Measurements from ENCODE around the gene STK38L.
"Not testable (repeated sequence)": the region's sequence is repeated elsewhere in the genome, so short reads cannot be mapped to it uniquely, and the experiment has no call there.

Gene STK38L

GRCh38 chr12:27226407-27226929, 17.6 kb upstream of the STK38L start:
- ChIA-PET POLR2A (no interaction called here), CTCF (no interaction called here)
- H3K4me1 ChIP-seq (ENCODE audit: control extremely low read depth in 1 of 4, control insufficient read depth in 4 of 4, insufficient read depth in 4 of 4, low read length in 3 of 4), result peaks cover 0 to 21% (median 6%) of the 10 kb centered on the region in 4 experiments
- DNase-seq, result no peak
- H3K4me3 ChIP-seq (ENCODE audit: control insufficient read depth in 1 of 7, extremely low read depth in 1 of 7, insufficient read depth in 4 of 7, low read depth in 2 of 7, low read length in 6 of 7), result no peak overlapping the region
- H3K36me3 ChIP-seq (ENCODE audit: control insufficient read depth in 4 of 4, insufficient read depth in 4 of 4, low read length in 3 of 4), result no peaks in the 10 kb centered on the region
- H3K27ac ChIP-seq (ENCODE audit: insufficient read depth in 1 of 2, low read depth in 1 of 2, low read length in 2 of 2, poor library complexity in 1 of 2, severe bottlenecking in 2 of 2), result no peak overlapping the region
- no peaks in the 10 kb centered on the region for H3K9me3 ChIP-seq (ENCODE audit: control extremely low read depth in 1 of 5, control insufficient read depth in 4 of 5, insufficient read depth in 2 of 5, low read depth in 1 of 5, low read length in 4 of 5)
- WGBS (ENCODE audit: insufficient coverage), result 100% methylated on average over 5 of the region's 5 CpGs
- no peaks in the 10 kb centered on the region for H3K27me3 ChIP-seq (replicated peaks in 2 of 5; ENCODE audit: control insufficient read depth in 4 of 5, insufficient read depth in 5 of 5, low read length in 4 of 5)

GRCh38 chr12:27229367-27229766, 14.7 kb upstream of the STK38L start:
- POLR2A ChIA-PET, result no interaction called here
- Histone ChIP-seq H3K4me3 (ENCODE audit: control insufficient read depth in 1 of 7, extremely low read depth in 1 of 7, insufficient read depth in 4 of 7, low read depth in 2 of 7, low read length in 6 of 7) (no peak overlapping the region), H3K36me3 (ENCODE audit: control insufficient read depth in 4 of 4, insufficient read depth in 4 of 4, low read length in 3 of 4) (no peaks in the 10 kb centered on the region), H3K27ac (ENCODE audit: insufficient read depth in 1 of 2, low read depth in 1 of 2, low read length in 2 of 2, poor library complexity in 1 of 2, severe bottlenecking in 2 of 2) (no peak overlapping the region), H3K27me3 (replicated peaks in 2 of 5; ENCODE audit: control insufficient read depth in 4 of 5, insufficient read depth in 5 of 5, low read length in 4 of 5) (no peaks in the 10 kb centered on the region), H3K9me3 (ENCODE audit: control extremely low read depth in 1 of 5, control insufficient read depth in 4 of 5, insufficient read depth in 2 of 5, low read depth in 1 of 5, low read length in 4 of 5) (no peaks in the 10 kb centered on the region), H3K4me1 (ENCODE audit: control extremely low read depth in 1 of 4, control insufficient read depth in 4 of 4, insufficient read depth in 4 of 4, low read length in 3 of 4) (peaks cover 0 to 13% (median 5%) of the 10 kb centered on the region in 4 experiments)
- 38% methylated on average over 1 of the region's 1 CpG for whole genome bisulfite sequencing (ENCODE audit: insufficient coverage)
- CTCF ChIA-PET, result no interaction called here
- DNase-seq, result no peak

GRCh38 chr12:27231374-27231773, 12.7 kb upstream of the STK38L start:
- H3K9me3 ChIP-seq (ENCODE audit: control extremely low read depth in 1 of 5, control insufficient read depth in 4 of 5, insufficient read depth in 2 of 5, low read depth in 1 of 5, low read length in 4 of 5); H3K4me3 ChIP-seq (ENCODE audit: control insufficient read depth in 1 of 7, extremely low read depth in 1 of 7, insufficient read depth in 4 of 7, low read depth in 2 of 7, low read length in 6 of 7); H3K27ac ChIP-seq (ENCODE audit: insufficient read depth in 1 of 2, low read depth in 1 of 2, low read length in 2 of 2, poor library complexity in 1 of 2, severe bottlenecking in 2 of 2); CTCF ChIA-PET; POLR2A ChIA-PET; H3K36me3 ChIP-seq (ENCODE audit: control insufficient read depth in 4 of 4, insufficient read depth in 4 of 4, low read length in 3 of 4); H3K27me3 ChIP-seq (replicated peaks in 2 of 5; ENCODE audit: control insufficient read depth in 4 of 5, insufficient read depth in 5 of 5, low read length in 4 of 5); DNase-seq: not testable (repeated sequence)
- WGBS (ENCODE audit: insufficient coverage), result 100% methylated on average over 2 of the region's 4 CpGs
- peaks cover 0 to 19% (median 5%) of the 10 kb centered on the region in 4 experiments for H3K4me1 ChIP-seq (ENCODE audit: control extremely low read depth in 1 of 4, control insufficient read depth in 4 of 4, insufficient read depth in 4 of 4, low read length in 3 of 4)

GRCh38 chr12:27233814-27234213, 10.3 kb upstream of the STK38L start:
- ChIA-PET CTCF (interaction anchor here (0.8 to 1.1 kb wide), 2 partner anchors 16 to 57 kb away, joined by 3 read pairs; no protein-coding TSS in a partner anchor), POLR2A (no interaction called here)
- no peak for DNase-seq
- no peak overlapping the region for H3K27ac ChIP-seq (ENCODE audit: insufficient read depth in 1 of 2, low read depth in 1 of 2, low read length in 2 of 2, poor library complexity in 1 of 2, severe bottlenecking in 2 of 2)
- WGBS (ENCODE audit: insufficient coverage), result 100% methylated on average over 1 of the region's 4 CpGs
- H3K4me1 ChIP-seq (ENCODE audit: control extremely low read depth in 1 of 4, control insufficient read depth in 4 of 4, insufficient read depth in 4 of 4, low read length in 3 of 4), result peaks cover 2 to 39% (median 10%) of the 10 kb centered on the region in 4 experiments
- no peaks in the 10 kb centered on the region for H3K36me3 ChIP-seq (ENCODE audit: control insufficient read depth in 4 of 4, insufficient read depth in 4 of 4, low read length in 3 of 4)
- no peaks in the 10 kb centered on the region for H3K9me3 ChIP-seq (ENCODE audit: control extremely low read depth in 1 of 5, control insufficient read depth in 4 of 5, insufficient read depth in 2 of 5, low read depth in 1 of 5, low read length in 4 of 5)
- H3K4me3 ChIP-seq (ENCODE audit: control insufficient read depth in 1 of 7, extremely low read depth in 1 of 7, insufficient read depth in 4 of 7, low read depth in 2 of 7, low read length in 6 of 7), result no peak overlapping the region
- no peaks in the 10 kb centered on the region for H3K27me3 ChIP-seq (replicated peaks in 2 of 5; ENCODE audit: control insufficient read depth in 4 of 5, insufficient read depth in 5 of 5, low read length in 4 of 5)

- Histone ChIP-seq H3K27me3 (replicated peaks in 2 of 5; ENCODE audit: control insufficient read depth in 4 of 5, insufficient read depth in 5 of 5, low read length in 4 of 5) (no peaks in the 10 kb centered on the region), H3K9me3 (ENCODE audit: control extremely low read depth in 1 of 5, control insufficient read depth in 4 of 5, insufficient read depth in 2 of 5, low read depth in 1 of 5, low read length in 4 of 5) (no peaks in the 10 kb centered on the region), H3K4me3 (ENCODE audit: control insufficient read depth in 1 of 7, extremely low read depth in 1 of 7, insufficient read depth in 4 of 7, low read depth in 2 of 7, low read length in 6 of 7) (no peak overlapping the region), H3K36me3 (ENCODE audit: control insufficient read depth in 4 of 4, insufficient read depth in 4 of 4, low read length in 3 of 4) (no peaks in the 10 kb centered on the region), H3K4me1 (ENCODE audit: control extremely low read depth in 1 of 4, control insufficient read depth in 4 of 4, insufficient read depth in 4 of 4, low read length in 3 of 4) (peaks cover 2 to 41% (median 7%) of the 10 kb centered on the region in 4 experiments), H3K27ac (ENCODE audit: insufficient read depth in 1 of 2, low read depth in 1 of 2, low read length in 2 of 2, poor library complexity in 1 of 2, severe bottlenecking in 2 of 2) (no peak overlapping the region)
- 100% methylated on average over 3 of the region's 3 CpGs for WGBS (ENCODE audit: insufficient coverage)
- DNase-seq, result peak in 2 of 3 donors; percentile 64 to 67
- CTCF ChIA-PET, result interaction anchor here (1.7 kb wide), 1 partner anchor 12 kb away, joined by 3 read pairs; no protein-coding TSS in a partner anchor
- POLR2A ChIA-PET, result no interaction called here
Observed at GRCh38 chr12:27236498-27236897, 7.6 kb upstream of the STK38L start.

GRCh38 chr12:27237790-27238771, 6.0 kb upstream of the STK38L start:
- peak; percentile 46 to 87 (median 81) for DNase-seq
- peak overlapping the region in 1 of 2 experiments; percentile 65 for H3K27ac ChIP-seq (ENCODE audit: insufficient read depth in 1 of 2, low read depth in 1 of 2, low read length in 2 of 2, poor library complexity in 1 of 2, severe bottlenecking in 2 of 2)
- CTCF ChIA-PET, result interaction anchor here (0.6 to 1.7 kb wide), 2 partner anchors 10 to 224 kb away, joined by 3 read pairs; partner anchors contain the start of gene TM7SF3
- no peaks in the 10 kb centered on the region for H3K36me3 ChIP-seq (ENCODE audit: control insufficient read depth in 4 of 4, insufficient read depth in 4 of 4, low read length in 3 of 4)
- H3K4me3 ChIP-seq (ENCODE audit: control insufficient read depth in 1 of 7, extremely low read depth in 1 of 7, insufficient read depth in 4 of 7, low read depth in 2 of 7, low read length in 6 of 7), result peak overlapping the region in 2 of 7 experiments; percentile 1 to 44
- H3K27me3 ChIP-seq (replicated peaks in 2 of 5; ENCODE audit: control insufficient read depth in 4 of 5, insufficient read depth in 5 of 5, low read length in 4 of 5), result no peaks in the 10 kb centered on the region
- H3K9me3 ChIP-seq (ENCODE audit: control extremely low read depth in 1 of 5, control insufficient read depth in 4 of 5, insufficient read depth in 2 of 5, low read depth in 1 of 5, low read length in 4 of 5), result no peaks in the 10 kb centered on the region
- peaks cover 2 to 41% (median 7%) of the 10 kb centered on the region in 4 experiments for H3K4me1 ChIP-seq (ENCODE audit: control extremely low read depth in 1 of 4, control insufficient read depth in 4 of 4, insufficient read depth in 4 of 4, low read length in 3 of 4)
- 48% methylated on average over 3 of the region's 6 CpGs for WGBS (ENCODE audit: insufficient coverage)
- POLR2A ChIA-PET, result no interaction called here

- H3K27me3 ChIP-seq (replicated peaks in 2 of 5; ENCODE audit: control insufficient read depth in 4 of 5, insufficient read depth in 5 of 5, low read length in 4 of 5), result no peaks in the 10 kb centered on the region
- CTCF ChIA-PET, result interaction anchor here (0.9 to 1.3 kb wide), 3 partner anchors 10 to 91 kb away, joined by 3 to 4 read pairs (median 4); no protein-coding TSS in a partner anchor
- DNase-seq, result no peak
- POLR2A ChIA-PET, result no interaction called here
- no peak overlapping the region for H3K27ac ChIP-seq (ENCODE audit: insufficient read depth in 1 of 2, low read depth in 1 of 2, low read length in 2 of 2, poor library complexity in 1 of 2, severe bottlenecking in 2 of 2)
- H3K36me3 ChIP-seq (ENCODE audit: control insufficient read depth in 4 of 4, insufficient read depth in 4 of 4, low read length in 3 of 4), result no peaks in the 10 kb centered on the region
- H3K4me1 ChIP-seq (ENCODE audit: control extremely low read depth in 1 of 4, control insufficient read depth in 4 of 4, insufficient read depth in 4 of 4, low read length in 3 of 4), result peaks cover 9 to 45% (median 24%) of the 10 kb centered on the region in 4 experiments
- no peaks in the 10 kb centered on the region for H3K9me3 ChIP-seq (ENCODE audit: control extremely low read depth in 1 of 5, control insufficient read depth in 4 of 5, insufficient read depth in 2 of 5, low read depth in 1 of 5, low read length in 4 of 5)
- WGBS (ENCODE audit: insufficient coverage), result 100% methylated on average over 1 of the region's 4 CpGs
- H3K4me3 ChIP-seq (ENCODE audit: control insufficient read depth in 1 of 7, extremely low read depth in 1 of 7, insufficient read depth in 4 of 7, low read depth in 2 of 7, low read length in 6 of 7), result no peak overlapping the region
Observed at GRCh38 chr12:27243006-27243405, 1.1 kb upstream of the STK38L start.
